HL-60 (cell line): ENCODE data around the gene SDHAF2.

Experiments
- DNase-seq, 2 experiments: peaks; one replicate each; pipeline ENCODE4 v3.0.0-alpha.2; 2010 to 2020; ENCODE audit warnings: low read depth in 1 of 2, low spot score in 1 of 2
- H3K27ac ChIP-seq: fragments of 250-450 bp; sonication (Bioruptor Pico); replicated peaks from 2 replicates; pipeline ENCODE4 v1.5.1; 2020; ENCODE audit warnings: mild to moderate bottlenecking, moderate library complexity
- H3K27me3 ChIP-seq: fragments of 250-450 bp; sonication (Bioruptor Pico); 2 replicates; pipeline ENCODE4 v1.5.1; 2021; ENCODE audit warnings: mild to moderate bottlenecking, moderate library complexity; ENCODE audit not compliant: insufficient read depth, poor library complexity, severe bottlenecking
- H3K4me3 ChIP-seq: replicated peaks from 2 replicates; pipeline ENCODE4 v1.5.1; 2011; ENCODE audit warnings: mild to moderate bottlenecking, control low read depth, low read length; ENCODE audit not compliant: insufficient read depth
- GABPA ChIP-seq: IDR thresholded peaks from 2 replicates; pipeline ENCODE4 v1.6.1; 2012; ENCODE audit warnings: low read depth
- POLR2AphosphoS5 ChIP-seq: IDR thresholded peaks from 2 replicates; pipeline ENCODE4 v1.6.1; 2012; ENCODE audit warnings: low read depth
- SPI1 ChIP-seq: IDR thresholded peaks from 2 replicates; pipeline ENCODE4 v1.6.1; 2012; ENCODE audit warnings: low read depth, mild to moderate bottlenecking, borderline replicate concordance
- TF ChIP-seq, protein P1 (sequence below): IDR thresholded peaks from one replicate; pipeline ENCODE4 v1.5.1; 2011; ENCODE audit warnings: low read length, control low read depth, inconsistent platforms; ENCODE audit not compliant: insufficient read depth
- TF ChIP-seq, protein P2 (sequence below): IDR thresholded peaks from 2 replicates; pipeline ENCODE4 v1.6.1; 2012; ENCODE audit warnings: low read depth; ENCODE audit not compliant: insufficient replicate concordance

Gene SDHAF2

DNA sequence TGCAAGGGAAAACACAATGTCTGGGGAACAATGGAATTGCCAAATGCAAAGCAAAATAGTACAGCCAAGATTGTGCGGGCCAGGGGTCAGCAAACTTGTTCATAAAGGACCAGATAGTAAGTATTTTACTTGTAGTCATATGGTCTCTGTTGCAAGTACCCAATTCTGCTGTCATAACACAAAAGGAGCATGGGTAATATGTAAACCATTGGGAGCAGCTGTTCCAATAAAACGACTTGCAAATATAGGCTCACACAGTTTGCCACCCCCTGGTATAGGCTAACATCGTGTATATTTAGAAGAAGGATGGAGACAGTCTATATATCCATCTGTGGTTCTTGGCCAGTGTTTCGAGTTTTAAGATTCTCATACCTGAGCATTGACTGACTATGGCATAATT lies 15.6 kb downstream of the SDHAF2 start:
- no peaks in the 10 kb centered on the region for H3K27me3 ChIP-seq
- no peak overlapping the region for H3K27ac ChIP-seq
- no peak for DNase-seq
- no peak overlapping the region for H3K4me3 ChIP-seq
- TF ChIP-seq, protein P1, sequence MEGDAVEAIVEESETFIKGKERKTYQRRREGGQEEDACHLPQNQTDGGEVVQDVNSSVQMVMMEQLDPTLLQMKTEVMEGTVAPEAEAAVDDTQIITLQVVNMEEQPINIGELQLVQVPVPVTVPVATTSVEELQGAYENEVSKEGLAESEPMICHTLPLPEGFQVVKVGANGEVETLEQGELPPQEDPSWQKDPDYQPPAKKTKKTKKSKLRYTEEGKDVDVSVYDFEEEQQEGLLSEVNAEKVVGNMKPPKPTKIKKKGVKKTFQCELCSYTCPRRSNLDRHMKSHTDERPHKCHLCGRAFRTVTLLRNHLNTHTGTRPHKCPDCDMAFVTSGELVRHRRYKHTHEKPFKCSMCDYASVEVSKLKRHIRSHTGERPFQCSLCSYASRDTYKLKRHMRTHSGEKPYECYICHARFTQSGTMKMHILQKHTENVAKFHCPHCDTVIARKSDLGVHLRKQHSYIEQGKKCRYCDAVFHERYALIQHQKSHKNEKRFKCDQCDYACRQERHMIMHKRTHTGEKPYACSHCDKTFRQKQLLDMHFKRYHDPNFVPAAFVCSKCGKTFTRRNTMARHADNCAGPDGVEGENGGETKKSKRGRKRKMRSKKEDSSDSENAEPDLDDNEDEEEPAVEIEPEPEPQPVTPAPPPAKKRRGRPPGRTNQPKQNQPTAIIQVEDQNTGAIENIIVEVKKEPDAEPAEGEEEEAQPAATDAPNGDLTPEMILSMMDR, result no peak
- TF ChIP-seq SPI1, result no peak
- TF ChIP-seq POLR2AphosphoS5, result no peak
- TF ChIP-seq, protein P2, sequence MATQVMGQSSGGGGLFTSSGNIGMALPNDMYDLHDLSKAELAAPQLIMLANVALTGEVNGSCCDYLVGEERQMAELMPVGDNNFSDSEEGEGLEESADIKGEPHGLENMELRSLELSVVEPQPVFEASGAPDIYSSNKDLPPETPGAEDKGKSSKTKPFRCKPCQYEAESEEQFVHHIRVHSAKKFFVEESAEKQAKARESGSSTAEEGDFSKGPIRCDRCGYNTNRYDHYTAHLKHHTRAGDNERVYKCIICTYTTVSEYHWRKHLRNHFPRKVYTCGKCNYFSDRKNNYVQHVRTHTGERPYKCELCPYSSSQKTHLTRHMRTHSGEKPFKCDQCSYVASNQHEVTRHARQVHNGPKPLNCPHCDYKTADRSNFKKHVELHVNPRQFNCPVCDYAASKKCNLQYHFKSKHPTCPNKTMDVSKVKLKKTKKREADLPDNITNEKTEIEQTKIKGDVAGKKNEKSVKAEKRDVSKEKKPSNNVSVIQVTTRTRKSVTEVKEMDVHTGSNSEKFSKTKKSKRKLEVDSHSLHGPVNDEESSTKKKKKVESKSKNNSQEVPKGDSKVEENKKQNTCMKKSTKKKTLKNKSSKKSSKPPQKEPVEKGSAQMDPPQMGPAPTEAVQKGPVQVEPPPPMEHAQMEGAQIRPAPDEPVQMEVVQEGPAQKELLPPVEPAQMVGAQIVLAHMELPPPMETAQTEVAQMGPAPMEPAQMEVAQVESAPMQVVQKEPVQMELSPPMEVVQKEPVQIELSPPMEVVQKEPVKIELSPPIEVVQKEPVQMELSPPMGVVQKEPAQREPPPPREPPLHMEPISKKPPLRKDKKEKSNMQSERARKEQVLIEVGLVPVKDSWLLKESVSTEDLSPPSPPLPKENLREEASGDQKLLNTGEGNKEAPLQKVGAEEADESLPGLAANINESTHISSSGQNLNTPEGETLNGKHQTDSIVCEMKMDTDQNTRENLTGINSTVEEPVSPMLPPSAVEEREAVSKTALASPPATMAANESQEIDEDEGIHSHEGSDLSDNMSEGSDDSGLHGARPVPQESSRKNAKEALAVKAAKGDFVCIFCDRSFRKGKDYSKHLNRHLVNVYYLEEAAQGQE, result no peak
- TF ChIP-seq GABPA, result no peak

DNA sequence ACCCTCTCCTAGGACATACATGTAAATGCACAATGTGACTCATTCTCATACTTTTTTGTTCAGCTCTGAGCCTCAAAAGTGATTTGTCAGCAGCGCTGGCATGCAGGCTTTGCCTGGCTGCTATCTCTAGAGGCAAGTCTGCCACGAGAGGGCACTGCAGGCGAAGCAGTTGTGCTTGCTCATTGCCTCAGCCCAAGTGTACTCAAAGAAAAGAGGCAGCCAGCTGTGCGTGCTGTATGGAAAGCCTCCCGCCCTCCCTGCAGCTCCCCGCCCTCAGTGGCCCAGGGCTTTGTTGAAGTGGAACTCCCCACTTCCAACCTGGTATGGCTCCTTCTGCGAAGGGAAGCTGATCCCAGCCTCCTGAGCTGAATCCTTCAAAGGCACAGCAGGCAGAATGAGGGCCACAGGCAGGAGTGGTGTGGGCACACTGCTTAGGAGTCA lies 16.3 kb downstream of the SDHAF2 start:
- no peak for TF ChIP-seq GABPA
- TF ChIP-seq, protein P1, result peak; percentile 94
- H3K27ac ChIP-seq, result no peak overlapping the region
- peak; percentile 54 to 86 for DNase-seq
- no peak overlapping the region for H3K4me3 ChIP-seq
- no peaks in the 10 kb centered on the region for H3K27me3 ChIP-seq

DNA sequence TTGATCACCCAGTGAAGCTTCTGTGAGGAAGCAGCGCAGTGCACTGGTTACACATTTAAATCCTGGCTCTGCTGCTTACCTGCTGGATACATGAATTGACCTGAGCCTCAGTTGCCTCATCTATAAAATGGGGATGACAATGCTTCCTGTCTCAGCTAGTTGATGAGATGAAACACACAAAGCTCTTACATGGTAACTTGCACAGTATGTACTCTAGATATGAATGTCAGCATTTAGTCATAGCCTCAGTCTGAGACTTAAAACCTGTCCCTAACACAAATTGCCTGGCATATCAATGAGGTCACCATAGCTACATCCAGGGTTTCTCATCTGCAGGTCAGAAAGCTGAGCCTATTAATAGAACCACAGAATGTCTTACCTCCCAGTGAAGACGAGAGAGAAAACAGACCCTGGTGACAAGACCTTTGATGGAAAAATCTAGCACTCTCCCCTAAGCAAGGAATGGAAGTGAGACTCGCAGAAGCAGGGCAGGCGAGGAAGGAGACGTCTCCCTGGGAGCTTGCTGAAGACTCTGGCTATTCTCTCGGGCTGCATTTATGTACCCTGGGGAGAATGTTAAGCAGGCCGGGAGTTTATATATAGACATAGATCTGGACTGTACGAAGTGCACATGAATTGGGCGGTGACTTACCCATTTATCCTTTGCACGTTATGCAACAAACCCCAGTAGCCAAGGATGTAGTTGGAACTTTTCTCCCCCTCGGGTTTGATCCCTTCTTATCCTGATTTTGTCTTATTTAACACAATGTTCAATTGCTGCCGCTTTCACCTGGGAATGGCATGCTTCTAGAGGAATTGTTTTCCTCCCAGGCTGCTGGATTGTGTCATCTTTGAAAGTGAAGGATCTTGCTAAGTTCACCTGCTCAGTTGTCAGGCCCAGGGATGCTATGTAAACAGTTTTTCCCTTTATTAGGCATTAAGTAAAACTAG lies 18.0 kb downstream of the SDHAF2 start:
- Histone ChIP-seq H3K4me3 (no peak overlapping the region), H3K27ac (no peak overlapping the region), H3K27me3 (no peaks in the 10 kb centered on the region)
- no peak for DNase-seq
- TF ChIP-seq, protein P1, result no peak
- no peak for TF ChIP-seq GABPA

DNA sequence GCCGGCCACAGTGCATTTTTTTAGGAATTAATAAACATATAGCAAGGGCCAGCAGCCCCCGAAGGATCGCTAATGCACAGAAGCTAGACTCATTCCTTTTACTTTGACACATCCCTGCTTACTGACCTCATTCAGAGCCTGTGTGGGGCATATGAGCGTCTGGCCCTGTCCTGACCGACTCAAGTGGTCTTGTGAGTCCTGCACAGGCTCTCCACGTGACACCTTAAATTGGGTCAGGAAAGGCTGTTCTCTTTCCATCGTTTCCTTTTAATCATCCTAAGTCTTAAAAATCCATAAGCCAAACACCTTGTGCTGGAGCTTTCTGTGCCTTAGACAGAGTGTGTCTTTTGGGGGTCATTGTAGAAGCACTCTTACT lies 18.6 kb downstream of the SDHAF2 start:
- Histone ChIP-seq H3K27ac (no peak overlapping the region), H3K4me3 (no peak overlapping the region), H3K27me3 (no peaks in the 10 kb centered on the region)
- no peak for TF ChIP-seq GABPA
- TF ChIP-seq POLR2AphosphoS5, result no peak
- TF ChIP-seq, protein P2, result no peak
- no peak for TF ChIP-seq SPI1
- TF ChIP-seq, protein P1, result no peak
- no peak for DNase-seq
